Fibroblast of lung (primary cell): ENCODE results near the gene SLIT1.

Experiments
- CTCF ChIP-seq, 2 donors: IDR thresholded peaks in 1 of 2; conservative IDR thresholded peaks in 1 of 2; 1 replicate in 1 of 2; 2 replicates in 1 of 2; pipeline ENCODE4 v1.5.1; 2011 to 2012; ENCODE audit warnings: low read length in 2 of 2, control low read depth in 1 of 2, inconsistent platforms in 1 of 2, low read depth in 1 of 2, mild to moderate bottlenecking in 1 of 2
- EZH2 ChIP-seq: IDR thresholded peaks from 2 replicates; pipeline ENCODE4 v1.5.1; 2012; ENCODE audit warnings: low read length, control low read depth, mild to moderate bottlenecking; ENCODE audit errors: missing control alignments

DNA sequence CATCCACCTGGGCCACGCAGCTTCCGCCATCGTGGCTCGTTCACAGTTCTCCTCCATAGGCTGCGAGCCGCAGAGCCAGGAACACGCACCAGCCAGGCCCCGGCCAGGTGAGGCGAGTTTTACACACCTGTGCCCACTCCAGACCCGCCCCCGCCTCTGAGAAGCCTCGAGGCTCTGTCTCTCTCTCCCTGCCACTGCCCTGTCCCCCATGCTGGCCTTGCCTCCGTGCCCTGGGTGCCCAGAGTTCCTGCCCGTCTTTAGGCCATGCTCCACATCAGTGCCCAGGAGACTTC is 142.2 kb downstream of the SLIT1 start:
- no peak for TF ChIP-seq CTCF (conservative IDR thresholded peaks at IDR 0.05 in 1 of 2, IDR thresholded peaks at IDR 0.05 in 1 of 2; ENCODE audit: low read depth in 1 of 2, low read length in 2 of 2)
- TF ChIP-seq EZH2, result no peak
